GM12878 (cell line): ENCODE measurements around the gene NDUFC2. TPM values are rescaled to one million over a fixed set of nuclear protein-coding genes. Genes with fewer than 3 reads are reported as not detected.

Experiments
- ATAC-seq: fragments of 200-7000 bp; cut with Tn5 transposase; 3 replicates; pipeline ENCODE4 v1.9.1; 2020; ENCODE audit warnings: mild to moderate bottlenecking, moderate library complexity
- BruUV-seq: library from RNA; stranded (reverse); fragments of 400-500 nt; replicated peaks from 2 replicates; lab custom pipeline; 2021; lab: Mats Ljungman, UMichigan
- CTCF ChIA-PET: fragments of 300-600 bp; sonication (Branson Sonifier 250); formaldehyde crosslinking; extraction: SDS; loops from one replicate; lab custom pipeline; 2021; ENCODE audit warnings: inconsistent platforms; lab: Yijun Ruan, JAX
- POLR2A ChIA-PET: fragments of 350-600 bp; formaldehyde crosslinking; extraction: SDS; loops from one replicate; lab custom pipeline; 2021; ENCODE audit warnings: inconsistent platforms; lab: Charles Lee
- RAD21 ChIA-PET: fragments of 300-600 bp; sonication (Branson Sonifier 250); formaldehyde crosslinking; loops from one replicate; lab custom pipeline; 2023; ENCODE audit warnings: antibody characterized with exemption; ENCODE audit not compliant: unreplicated experiment; lab: Charles Lee
- SMC1A ChIA-PET: fragments of 300-600 bp; sonication (Branson Sonifier 250); formaldehyde crosslinking; loops from one replicate; lab custom pipeline; 2023; ENCODE audit not compliant: unreplicated experiment, uncharacterized antibody; lab: Charles Lee
- DNase-seq: peaks from one replicate; pipeline ENCODE4 v3.0.0-alpha.2; 2011; ENCODE audit warnings: low read depth, low spot score
- FAIRE-seq: peaks from 3 replicates; lab custom pipeline; 2011; peaks lifted over from hg19 to GRCh38; lab: Jason Lieb, UNC
- H2AFZ ChIP-seq: 2 replicates; pipeline ENCODE4 v1.6.0; 2011; ENCODE audit warnings: low read depth, low read length, control low read depth; ENCODE audit not compliant: control insufficient read depth
- H3K27ac ChIP-seq: 2 replicates; pipeline ENCODE4 v1.5.1; 2011; ENCODE audit warnings: control low read depth; ENCODE audit not compliant: control insufficient read depth, insufficient read depth
- H3K27me3 ChIP-seq, 2 experiments: replicated peaks in 1 of 2; 2 replicates each; pipeline versions ENCODE4 v1.6.0 to v1.6.1; 2011; ENCODE audit warnings: low read length in 1 of 2; ENCODE audit not compliant: control insufficient read depth in 2 of 2, insufficient read depth in 2 of 2
- H3K36me3 ChIP-seq, 2 experiments: 2 replicates each; pipeline ENCODE4 v1.5.1; 2011; ENCODE audit warnings: low read length in 1 of 2; ENCODE audit not compliant: control insufficient read depth in 2 of 2, insufficient read depth in 2 of 2
- H3K4me1 ChIP-seq: 2 replicates; pipeline ENCODE4 v1.6.1; 2011; ENCODE audit warnings: mild to moderate bottlenecking, low read length, moderate library complexity, mixed read lengths; ENCODE audit not compliant: control insufficient read depth, insufficient read depth
- H3K4me2 ChIP-seq: 2 replicates; pipeline ENCODE4 v1.6.0; 2011; ENCODE audit warnings: control low read depth; ENCODE audit not compliant: control insufficient read depth, insufficient read depth
- H3K4me3 ChIP-seq: fragments of 200-600 bp; sonication (generic); 2 replicates; pipeline ENCODE4 v1.5.1; 2016
- H3K79me2 ChIP-seq: 2 replicates; pipeline ENCODE4 v1.6.0; 2011; ENCODE audit warnings: low read length; ENCODE audit not compliant: control insufficient read depth, insufficient read depth
- H3K9ac ChIP-seq: 2 replicates; pipeline ENCODE4 v1.8.0; 2011; ENCODE audit warnings: low read length, control low read depth, mixed read lengths; ENCODE audit not compliant: control insufficient read depth, insufficient read depth
- H3K9me3 ChIP-seq: replicated peaks from 3 replicates; pipeline ENCODE4 v1.5.1; 2011; ENCODE audit warnings: mild to moderate bottlenecking, low read length; ENCODE audit not compliant: control insufficient read depth, insufficient read depth
- H4K20me1 ChIP-seq: 2 replicates; pipeline ENCODE4 v1.6.0; 2011; ENCODE audit not compliant: control insufficient read depth, insufficient read depth
- CREM ChIP-seq: IDR thresholded peaks from 2 replicates; pipeline ENCODE4 v1.6.1; 2014; ENCODE audit warnings: antibody characterized with exemption, low read depth
- EZH2 ChIP-seq: IDR thresholded peaks from 2 replicates; pipeline ENCODE4 v1.6.1; 2012; ENCODE audit warnings: low read depth, mild to moderate bottlenecking, control low read depth, inconsistent platforms, low read length, borderline replicate concordance; ENCODE audit not compliant: control insufficient read depth
- FOXK2 ChIP-seq: fragments of 450-650 bp; IDR thresholded peaks from 2 replicates; pipeline ENCODE4 v1.6.1; 2017; ENCODE audit warnings: mild to moderate bottlenecking, moderate library complexity
- HDAC6 ChIP-seq: fragments of 200-600 bp; sonication (generic); IDR thresholded peaks from one replicate; pipeline ENCODE4 v1.8.0; 2017; ENCODE audit warnings: antibody characterized with exemption; ENCODE audit not compliant: unreplicated experiment
- KDM1A ChIP-seq: fragments of 200-600 bp; sonication (generic); IDR thresholded peaks from 2 replicates; pipeline ENCODE4 v1.6.1; 2016; ENCODE audit warnings: borderline replicate concordance
- MYC ChIP-seq: IDR thresholded peaks from 2 replicates; pipeline ENCODE4 v1.6.1; 2011; ENCODE audit warnings: mild to moderate bottlenecking, low read length, moderate library complexity, inconsistent platforms; ENCODE audit not compliant: insufficient read depth, insufficient replicate concordance, insufficient read length, severe bottlenecking
- NFIC ChIP-seq: IDR thresholded peaks from 2 replicates; pipeline ENCODE4 v1.6.1; 2012; ENCODE audit warnings: low read depth, mild to moderate bottlenecking, inconsistent platforms, low read length, moderate library complexity
- NFYA ChIP-seq: IDR thresholded peaks from 2 replicates; pipeline ENCODE4 v1.6.1; 2011; ENCODE audit warnings: low read depth, mild to moderate bottlenecking, low read length, improper control_type of control experiment, borderline replicate concordance
- PML ChIP-seq: IDR thresholded peaks from 2 replicates; pipeline ENCODE4 v1.6.1; 2012; ENCODE audit warnings: low read length, inconsistent platforms
- RELA ChIP-seq: fragments of 450-650 bp; IDR thresholded peaks from 2 replicates; pipeline ENCODE4 v1.8.0; 2014; ENCODE audit warnings: borderline replicate concordance; ENCODE audit not compliant: partially characterized antibody
- RFX5 ChIP-seq: IDR thresholded peaks from 2 replicates; pipeline ENCODE4 v1.6.1; 2011; ENCODE audit warnings: low read depth, low read length, improper control_type of control experiment
- SREBF1 ChIP-seq: IDR thresholded peaks from 2 replicates; pipeline ENCODE4 v1.6.1; 2012; ENCODE audit warnings: mild to moderate bottlenecking, low read length
- STAT1 ChIP-seq: fragments of 450-650 bp; conservative IDR thresholded peaks from 2 replicates; pipeline ENCODE4 v1.6.1; 2014; ENCODE audit warnings: antibody characterized with exemption, mild to moderate bottlenecking
- ZNF217 ChIP-seq: fragments of 450-650 bp; IDR thresholded peaks from 2 replicates; pipeline ENCODE4 v1.6.1; 2017; ENCODE audit warnings: antibody characterized with exemption, mild to moderate bottlenecking
- ZNF622 ChIP-seq: fragments of 450-650 bp; IDR thresholded peaks from 2 replicates; pipeline ENCODE4 v1.6.1; 2017; ENCODE audit warnings: mild to moderate bottlenecking, inconsistent platforms
- whole genome bisulfite sequencing: methylation state at CpG from one replicate; pipeline ENCODE4 v1.1.6; 2016; ENCODE audit warnings: low lambda C conversion rate; ENCODE audit not compliant: insufficient replicate concordance, insufficient coverage; ENCODE audit errors: missing lambda C conversion rate; 5-methylcytosine and 5-hydroxymethylcytosine counted together
- in situ Hi-C: fragments of 300-500 bp; cut with MboI; formaldehyde crosslinking; loops from 9 replicates; pipeline ENCODE4 v1.14.3; 2018; ENCODE audit warnings: mixed read lengths
- intact Hi-C: fragments of 100-400 bp; cut with micrococcal nuclease; formaldehyde crosslinking; loops from one replicate; pipeline ENCODE4 v1.14.2; 2022; ENCODE audit not compliant: unreplicated experiment
- polyA plus RNA-seq, 11 experiments: library from polyadenylated mRNA; depleted of rRNA in 4 of 11; unstranded in 6 of 11; stranded (reverse) in 5 of 11; fragments of >200 nt; fragmentation: Nextera tagmentation in 4 of 11; fragmentation: Illumina TruSeq in 1 of 11; extraction: Ambion mirVana in 4 of 11; extraction: Trizol in 1 of 11; gene quantifications; 1 replicate in 1 of 11; 2 replicates in 10 of 11; pipeline versions ENCODE4 v1.2.1 to v1.2.3, GENCODE V29; 2011 to 2016; ENCODE audit warnings: inconsistent platforms in 2 of 11, missing spikeins in 2 of 11, low read depth in 1 of 11
- total RNA-seq, 4 experiments: library from RNA; depleted of rRNA in 3 of 4; stranded (reverse); fragments of >200 nt in 3 of 4; fragmentation: Illumina TruSeq in 1 of 4; extraction: Trizol in 1 of 4; gene quantifications; 2 replicates each; pipeline versions ENCODE4 v1.2.1 to v1.2.3, GENCODE V29; 2013 to 2021
- TF ChIP-seq, protein P1 (sequence below): IDR thresholded peaks from 2 replicates; pipeline ENCODE4 v1.6.1; 2012; ENCODE audit warnings: low read length, inconsistent platforms

NDUFC2 gene
- total and polyA plus RNA-seq, 10 of the 15 experiments (the other 5 are each of a cell fraction or from before 2014, with no cell fraction given): 103 to 529 (median 192) TPM

GRCh38 chr11:78054971-78055370, 24.7 kb downstream of the NDUFC2 start:
- intact Hi-C loops (no loop called here), in situ Hi-C loops (no loop called here)
- no peaks in the 10 kb centered on the region for H4K20me1 ChIP-seq
- no peak for TF ChIP-seq CREM
- no peak for TF ChIP-seq NFIC
- no peak for TF ChIP-seq SREBF1
- TF ChIP-seq RELA: no peak
- no peak for TF ChIP-seq STAT1
- no peak for TF ChIP-seq FOXK2
- TF ChIP-seq EZH2: no peak
- no peak for TF ChIP-seq HDAC6
- TF ChIP-seq, protein P1, sequence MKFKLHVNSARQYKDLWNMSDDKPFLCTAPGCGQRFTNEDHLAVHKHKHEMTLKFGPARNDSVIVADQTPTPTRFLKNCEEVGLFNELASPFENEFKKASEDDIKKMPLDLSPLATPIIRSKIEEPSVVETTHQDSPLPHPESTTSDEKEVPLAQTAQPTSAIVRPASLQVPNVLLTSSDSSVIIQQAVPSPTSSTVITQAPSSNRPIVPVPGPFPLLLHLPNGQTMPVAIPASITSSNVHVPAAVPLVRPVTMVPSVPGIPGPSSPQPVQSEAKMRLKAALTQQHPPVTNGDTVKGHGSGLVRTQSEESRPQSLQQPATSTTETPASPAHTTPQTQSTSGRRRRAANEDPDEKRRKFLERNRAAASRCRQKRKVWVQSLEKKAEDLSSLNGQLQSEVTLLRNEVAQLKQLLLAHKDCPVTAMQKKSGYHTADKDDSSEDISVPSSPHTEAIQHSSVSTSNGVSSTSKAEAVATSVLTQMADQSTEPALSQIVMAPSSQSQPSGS: no peak
- no peak for TF ChIP-seq PML
- no peak for TF ChIP-seq NFYA
- no peak for TF ChIP-seq ZNF622
- TF ChIP-seq RFX5: no peak
- TF ChIP-seq ZNF217: no peak
- TF ChIP-seq KDM1A: no peak
- no peak for TF ChIP-seq MYC
- no peak overlapping the region for H2AFZ ChIP-seq
- SMC1A ChIA-PET: interaction anchor here (1.1 to 1.6 kb wide), 2 partner anchors 14 to 17 kb away, joined by 3 read pairs; no protein-coding TSS in a partner anchor
- CTCF ChIA-PET: interaction anchor here (1.1 to 1.2 kb wide), 2 partner anchors 9 to 11 kb away, joined by 3 to 4 read pairs; no protein-coding TSS in a partner anchor
- BruUV-seq: no TSS peak
- H3K79me2 ChIP-seq: no peaks in the 10 kb centered on the region
- RAD21 ChIA-PET: no interaction called here
- no peaks in the 10 kb centered on the region for H3K27me3 ChIP-seq
- no peak for ATAC-seq
- FAIRE-seq: no peak
- H3K4me3 ChIP-seq: no peak overlapping the region
- POLR2A ChIA-PET: no interaction called here
- 61% methylated on average over 4 of the region's 4 CpGs for WGBS
- H3K4me2 ChIP-seq: no peak overlapping the region
- no peak for DNase-seq
- no peaks in the 10 kb centered on the region for H3K36me3 ChIP-seq
- H3K4me1 ChIP-seq: no peaks in the 10 kb centered on the region
- H3K9me3 ChIP-seq: no peaks in the 10 kb centered on the region
- no peak overlapping the region for H3K27ac ChIP-seq
- H3K9ac ChIP-seq: no peak overlapping the region
